ENCODE measurements around the gene GPR50.

- no peak for TF ChIP-seq HOXA7 (CRISPR knock-in tag; IDR thresholded peaks at IDR 0.05; ENCODE audit: borderline replicate concordance)
- no peak for TF ChIP-seq CTCF (tag by site-specific recombination; IDR thresholded peaks at IDR 0.05)
- TF ChIP-seq ZNF654 (tag by site-specific recombination; IDR thresholded peaks at IDR 0.05; ENCODE audit: low read depth) = no peak
Observed at GRCh38 chrX:151174581-151175282, 1.7 kb upstream of the GPR50 start.
